Large intestine (tissue), 3 donors: Measurements from ENCODE around the gene PHKA2. TPM values are rescaled to one million over a fixed set of nuclear protein-coding genes. Genes with fewer than 3 reads are reported as not detected.

Experiments
- DNase-seq, 2 donors: peaks; one replicate each; pipeline versions ENCODE4 v3.0.0 to v3.0.0-alpha.2; 2013
- H3K27ac ChIP-seq: one replicate; pipeline ENCODE4 v1.5.1; 2013; ENCODE audit warnings: low read length
- H3K27me3 ChIP-seq: 2 replicates; pipeline ENCODE4 v1.6.1; 2013; ENCODE audit warnings: low read length; ENCODE audit not compliant: control insufficient read depth, insufficient read depth
- H3K36me3 ChIP-seq: 2 replicates; pipeline ENCODE4 v1.6.1; 2013; ENCODE audit warnings: low read length; ENCODE audit not compliant: control insufficient read depth, insufficient read depth
- H3K4me1 ChIP-seq: one replicate; pipeline ENCODE4 v1.6.1; 2013; ENCODE audit warnings: low read length; ENCODE audit not compliant: control insufficient read depth, insufficient read depth
- H3K4me3 ChIP-seq: one replicate; pipeline ENCODE4 v1.5.1; 2013; ENCODE audit warnings: low read length
- H3K9me3 ChIP-seq: one replicate; pipeline ENCODE4 v1.6.1; 2013; ENCODE audit warnings: mild to moderate bottlenecking, low read depth, low read length, moderate library complexity; ENCODE audit not compliant: control insufficient read depth
- WGBS: methylation state at CpG from one replicate; pipeline ENCODE4 v1.1.5; 2013; ENCODE audit warnings: low lambda C conversion rate; ENCODE audit not compliant: insufficient coverage; 5-methylcytosine and 5-hydroxymethylcytosine counted together
- polyA plus RNA-seq: library from polyadenylated mRNA; unstranded; fragments of 120-200 nt; gene quantifications from one replicate; pipeline ENCODE4 v1.2.1, GENCODE V29; 2013

Gene PHKA2
- polyA plus RNA-seq, 1 donor = 65.0 TPM

DNA sequence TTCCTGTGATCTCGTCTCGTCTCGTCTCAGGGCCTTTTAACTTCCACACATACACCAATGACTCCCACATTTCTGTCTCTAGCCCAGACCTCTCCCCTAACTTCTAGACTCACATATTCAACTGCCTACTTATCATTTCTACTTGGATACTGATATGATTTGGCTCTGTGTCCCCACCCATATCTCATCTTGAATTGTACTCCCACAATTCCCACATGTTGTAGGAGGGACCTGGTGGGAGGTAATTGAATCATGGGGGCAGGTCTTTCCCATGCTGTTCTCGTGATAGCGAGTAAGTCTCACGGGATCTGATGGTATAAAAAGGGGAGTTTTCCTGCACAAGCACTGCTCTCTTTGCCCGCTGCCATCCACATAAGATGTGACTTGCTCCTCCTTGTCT, 8.9 kb downstream of the PHKA2 start:
- WGBS = no CpG with 5 or more reads among the region's 7 CpGs

DNA sequence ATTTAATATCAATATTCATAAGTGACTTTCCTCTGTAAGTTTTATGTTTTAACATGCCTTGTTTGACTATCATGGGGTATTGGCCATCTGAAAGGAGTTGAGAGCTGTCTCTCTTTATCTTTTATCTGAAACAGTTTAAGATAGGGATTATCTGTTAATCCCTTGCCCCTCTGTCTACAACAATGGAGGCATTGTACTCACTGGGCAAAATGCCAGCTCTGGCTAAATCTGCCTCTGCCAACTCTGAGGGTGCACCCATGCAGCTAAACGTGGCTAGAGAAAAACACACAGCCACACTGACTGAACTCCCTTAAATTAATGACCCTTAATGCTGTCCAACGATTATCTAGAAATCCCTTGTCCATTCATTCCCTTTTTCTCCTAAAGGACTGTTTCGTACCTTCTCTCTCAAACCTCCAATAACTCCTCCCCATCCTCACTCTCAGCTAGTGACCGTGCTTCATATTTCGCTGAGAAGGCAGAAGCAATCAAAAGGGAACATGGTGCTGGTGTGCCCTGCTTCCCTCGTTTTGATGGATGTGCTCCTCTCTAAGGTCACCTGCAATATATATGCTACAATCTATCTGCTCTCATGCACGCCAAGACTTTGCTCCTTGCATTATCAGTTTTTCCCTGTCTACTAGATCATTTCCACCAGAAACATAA, 10.3 kb downstream of the PHKA2 start:
- Histone ChIP-seq H3K27ac (no peak overlapping the region), H3K4me1 (no peaks in the 10 kb centered on the region), H3K9me3 (no peaks in the 10 kb centered on the region), H3K36me3 (no peaks in the 10 kb centered on the region), H3K4me3 (no peak overlapping the region), H3K27me3 (no peaks in the 10 kb centered on the region)
- DNase-seq = peak in 1 of 2 donors; percentile 14
- no CpG with 5 or more reads among the region's 7 CpGs for WGBS

More for the DNA sequence above, 8.9 kb downstream of the PHKA2 start:
- H3K36me3 ChIP-seq = no peaks in the 10 kb centered on the region
- H3K9me3 ChIP-seq = no peaks in the 10 kb centered on the region
- H3K27ac ChIP-seq = no peak overlapping the region
- no peak overlapping the region for H3K4me3 ChIP-seq
- DNase-seq = no peak
- H3K27me3 ChIP-seq = no peaks in the 10 kb centered on the region
- no peaks in the 10 kb centered on the region for H3K4me1 ChIP-seq

DNA sequence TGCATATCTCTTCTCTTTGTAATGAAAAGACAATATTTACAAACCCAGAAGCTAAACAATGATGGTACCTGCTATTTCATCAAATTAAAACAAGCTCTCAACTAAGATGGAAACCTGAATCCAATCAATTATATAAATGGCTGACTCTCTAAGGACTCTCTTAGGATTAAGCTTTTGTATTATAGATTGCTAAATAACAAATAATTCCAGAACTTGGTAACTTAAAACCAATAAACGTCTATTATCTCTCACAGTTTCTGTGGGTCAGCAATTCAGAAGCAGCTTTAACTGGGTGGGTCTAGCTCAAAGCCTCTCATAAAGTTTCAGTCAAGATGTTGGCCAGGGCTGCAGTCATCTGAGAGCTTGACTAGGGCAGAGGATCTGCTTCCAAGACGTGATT, 12.4 kb downstream of the PHKA2 start:
- WGBS = no CpG with 5 or more reads among the region's 2 CpGs
- Histone ChIP-seq H3K4me1 (no peaks in the 10 kb centered on the region), H3K36me3 (no peaks in the 10 kb centered on the region), H3K9me3 (no peaks in the 10 kb centered on the region), H3K27me3 (no peaks in the 10 kb centered on the region), H3K27ac (peak overlapping the region; percentile 68), H3K4me3 (no peak overlapping the region)
- DNase-seq = peak in 1 of 2 donors; percentile 28

DNA sequence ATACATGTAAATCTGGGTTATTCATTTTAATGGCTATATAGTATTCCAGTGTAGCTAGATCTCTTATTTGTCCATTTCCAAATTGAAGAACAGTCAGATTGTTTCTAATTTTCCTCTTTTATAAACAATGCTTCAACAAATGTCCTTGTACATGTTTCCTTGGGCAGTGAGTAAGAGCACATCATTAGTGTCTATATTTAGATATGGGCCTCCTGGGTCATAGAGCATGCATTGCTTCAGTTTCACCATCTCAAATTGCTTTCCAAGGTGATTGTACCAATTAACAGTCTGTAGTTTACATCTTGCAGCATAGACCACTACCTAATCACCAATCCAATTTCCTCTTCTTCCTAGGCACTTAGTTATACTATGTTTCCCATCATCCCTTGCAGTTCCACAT, 13.4 kb downstream of the PHKA2 start:
- Histone ChIP-seq H3K4me1 (no peaks in the 10 kb centered on the region), H3K4me3 (no peak overlapping the region), H3K27me3 (no peaks in the 10 kb centered on the region), H3K36me3 (no peaks in the 10 kb centered on the region), H3K27ac (peak overlapping the region; percentile 42), H3K9me3 (no peaks in the 10 kb centered on the region)
- no peak for DNase-seq

DNA sequence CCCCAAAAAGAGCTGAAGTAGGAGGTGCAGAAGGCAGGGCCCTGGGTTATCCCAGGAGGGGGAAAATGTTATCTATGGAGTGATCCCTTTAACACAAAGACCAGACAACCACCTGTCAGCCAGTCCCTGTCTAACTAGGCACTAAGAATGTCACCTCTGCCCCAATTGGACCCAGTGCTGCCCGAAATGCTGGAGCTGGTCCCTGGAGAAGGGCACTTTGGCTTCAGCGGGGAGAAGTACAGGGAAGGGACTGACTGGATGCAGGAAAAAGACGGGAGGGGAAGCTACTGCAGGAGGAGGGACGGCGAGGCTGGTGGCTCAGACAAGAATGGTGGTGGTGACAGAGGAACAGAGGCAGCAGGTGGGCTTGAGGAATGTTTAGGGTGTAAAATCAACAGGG, 17.3 kb downstream of the PHKA2 start:
- H3K27ac ChIP-seq = no peak overlapping the region
- no peak overlapping the region for H3K4me3 ChIP-seq
- H3K36me3 ChIP-seq = no peaks in the 10 kb centered on the region
- no peaks in the 10 kb centered on the region for H3K9me3 ChIP-seq
- H3K4me1 ChIP-seq = no peaks in the 10 kb centered on the region
- no peak for DNase-seq
- 83% methylated on average over 3 of the region's 5 CpGs for WGBS
- no peaks in the 10 kb centered on the region for H3K27me3 ChIP-seq

DNA sequence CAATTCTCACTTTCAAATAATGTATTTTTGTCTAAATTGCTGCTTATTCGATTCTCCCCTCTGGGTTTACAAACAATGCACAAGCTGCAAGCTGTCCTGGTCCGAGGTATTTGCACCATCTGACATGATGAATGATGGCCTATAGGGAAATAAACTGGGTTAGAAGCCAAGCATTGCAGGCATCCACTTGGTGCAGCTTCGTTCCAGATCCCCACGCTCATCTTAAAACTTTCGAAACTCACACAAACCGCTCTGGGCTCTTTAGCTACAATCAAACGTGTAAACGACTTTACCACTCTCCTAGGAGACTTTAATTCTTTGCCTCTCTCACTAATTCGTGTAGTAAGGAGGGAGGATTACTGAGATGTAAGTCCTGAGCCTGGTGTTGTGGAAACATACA, 19.0 kb downstream of the PHKA2 start:
- no peaks in the 10 kb centered on the region for H3K4me1 ChIP-seq
- 80% methylated on average over 1 of the region's 9 CpGs for WGBS

DNA sequence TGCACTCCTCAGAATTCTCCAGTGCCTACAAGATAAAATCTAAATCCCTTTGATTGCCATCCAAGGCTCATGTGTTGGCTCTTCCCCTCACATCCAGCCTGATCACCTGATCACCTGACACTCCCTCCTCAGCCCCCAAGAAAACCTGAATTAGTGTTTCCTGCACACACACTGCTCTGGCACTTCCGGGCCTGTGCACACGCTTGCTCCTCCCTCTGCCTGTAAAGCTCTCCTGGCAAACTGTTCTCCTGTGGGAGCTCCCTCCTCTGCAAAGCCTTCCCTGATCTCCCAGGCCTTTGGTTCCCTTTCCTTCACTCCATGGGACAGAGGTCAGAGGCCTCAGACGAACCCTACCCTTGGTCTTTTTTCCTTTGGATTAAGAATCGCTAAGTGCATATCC, 19.9 kb downstream of the PHKA2 start:
- Histone ChIP-seq H3K27me3 (no peaks in the 10 kb centered on the region), H3K4me1 (no peaks in the 10 kb centered on the region), H3K4me3 (no peak overlapping the region), H3K27ac (peak overlapping the region; percentile 63), H3K9me3 (no peaks in the 10 kb centered on the region), H3K36me3 (no peaks in the 10 kb centered on the region)
- DNase-seq = peak in 1 of 2 donors; percentile 18
- no CpG with 5 or more reads among the region's 4 CpGs for WGBS

More for the DNA sequence above, 19.0 kb downstream of the PHKA2 start:
- DNase-seq = no peak
- Histone ChIP-seq H3K4me3 (no peak overlapping the region), H3K27ac (no peak overlapping the region), H3K36me3 (no peaks in the 10 kb centered on the region), H3K27me3 (no peaks in the 10 kb centered on the region), H3K9me3 (no peaks in the 10 kb centered on the region)

DNA sequence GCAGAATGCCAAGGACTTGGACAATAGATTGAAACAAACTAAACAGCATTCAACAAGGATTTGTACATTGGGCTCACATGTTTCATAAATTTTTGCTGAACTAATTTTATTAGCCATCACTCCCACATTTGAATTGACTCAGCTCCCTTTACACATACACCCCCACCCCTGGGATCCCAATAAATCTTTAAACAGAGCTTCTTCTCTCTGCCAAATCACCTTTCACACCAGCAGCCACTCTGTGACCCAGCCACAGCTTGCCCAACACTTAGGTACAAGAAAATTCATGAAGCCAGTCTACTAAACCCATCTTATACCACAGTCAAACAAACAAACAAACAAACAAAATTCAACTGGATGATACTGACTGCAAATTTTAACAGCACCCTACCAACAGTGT, 21.6 kb downstream of the PHKA2 start:
- no peak for DNase-seq
- Histone ChIP-seq H3K9me3 (no peaks in the 10 kb centered on the region), H3K27ac (no peak overlapping the region)

DNA sequence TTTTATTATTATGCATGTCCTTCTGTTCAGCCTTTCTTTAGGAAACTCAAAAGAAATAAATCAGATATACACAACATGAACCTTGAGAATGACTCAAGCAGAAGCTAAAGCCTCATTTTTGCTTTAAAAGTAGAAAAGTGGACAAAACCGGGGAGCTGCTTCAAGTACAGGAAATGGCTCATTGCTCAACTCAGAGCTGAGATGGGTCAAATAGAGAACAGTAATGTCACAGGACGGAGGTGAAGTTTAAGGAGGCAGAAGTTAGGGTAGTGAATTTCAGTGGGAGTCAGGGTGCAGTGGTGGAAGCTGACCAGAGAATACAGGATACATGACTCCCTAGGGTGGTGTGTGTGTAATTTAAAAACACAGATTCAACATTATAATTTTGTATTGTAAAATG, 22.2 kb downstream of the PHKA2 start:
- 60% methylated on average over 1 of the region's 2 CpGs for WGBS
- H3K4me3 ChIP-seq = no peak overlapping the region
- H3K4me1 ChIP-seq = no peaks in the 10 kb centered on the region
- no peak overlapping the region for H3K27ac ChIP-seq
- no peaks in the 10 kb centered on the region for H3K36me3 ChIP-seq
- no peak for DNase-seq
- no peaks in the 10 kb centered on the region for H3K9me3 ChIP-seq
- H3K27me3 ChIP-seq = no peaks in the 10 kb centered on the region

More for the DNA sequence above, 21.6 kb downstream of the PHKA2 start:
- Histone ChIP-seq H3K4me3 (no peak overlapping the region), H3K27me3 (no peaks in the 10 kb centered on the region), H3K36me3 (no peaks in the 10 kb centered on the region), H3K4me1 (no peaks in the 10 kb centered on the region)

DNA sequence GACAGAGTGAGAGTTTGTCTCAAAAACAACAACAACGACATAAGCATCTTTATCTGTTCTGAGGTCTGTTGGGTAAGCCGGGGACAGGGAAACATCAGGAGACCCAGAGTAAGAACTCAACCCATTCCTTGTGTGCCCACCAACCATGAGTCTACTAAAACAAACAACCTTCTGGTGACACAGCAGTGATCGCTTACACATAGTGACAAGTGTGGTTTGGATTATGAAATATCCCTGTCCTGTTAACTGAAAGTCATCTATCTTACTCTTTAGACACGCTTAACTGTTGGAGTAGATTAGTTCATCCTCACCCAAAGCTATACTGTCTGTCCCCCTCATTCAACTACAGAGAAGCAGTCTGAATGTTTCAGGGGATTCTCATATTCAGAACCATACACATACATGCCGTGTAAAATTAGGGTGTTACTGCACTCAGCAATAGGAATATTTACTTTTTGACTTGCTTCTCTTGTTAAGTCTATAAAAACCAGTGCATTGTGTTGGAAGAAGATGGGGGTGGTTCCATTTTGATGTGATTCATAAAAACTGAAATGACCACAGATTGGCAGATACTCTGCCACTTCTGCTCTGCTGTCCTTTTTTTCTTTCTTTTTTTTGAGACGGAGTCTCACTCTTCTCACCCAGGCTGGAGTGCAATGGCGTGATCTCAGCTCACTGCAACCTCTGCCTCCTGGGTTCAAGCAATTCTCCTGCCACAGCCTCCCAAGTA, 27.4 kb downstream of the PHKA2 start:
- DNase-seq = no peak
- H3K4me1 ChIP-seq = no peaks in the 10 kb centered on the region
- H3K4me3 ChIP-seq = no peak overlapping the region
- peaks cover 5% of the 10 kb centered on the region for H3K36me3 ChIP-seq
- no peaks in the 10 kb centered on the region for H3K27me3 ChIP-seq
- H3K9me3 ChIP-seq = no peaks in the 10 kb centered on the region
- no CpG with 5 or more reads among the region's 7 CpGs for WGBS
- H3K27ac ChIP-seq = no peak overlapping the region

DNA sequence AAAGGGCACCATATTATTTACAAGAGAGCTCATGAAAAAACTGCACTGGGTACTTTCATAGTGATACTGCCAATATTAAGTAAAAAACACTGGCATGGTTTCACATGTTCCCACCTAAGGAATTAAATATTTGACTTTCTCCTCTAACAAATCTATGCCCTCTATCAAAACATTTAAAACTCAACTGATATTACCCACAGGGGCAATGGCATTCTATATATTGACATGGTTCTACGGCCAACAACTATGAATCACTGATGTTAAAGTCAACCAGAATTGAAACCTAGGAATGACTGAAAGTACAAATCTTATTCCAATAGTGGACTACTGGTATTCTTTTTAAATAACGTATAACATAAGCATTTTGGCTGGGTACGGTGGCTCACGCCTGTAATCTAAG, 28.2 kb downstream of the PHKA2 start:
- Histone ChIP-seq H3K4me3 (no peak overlapping the region), H3K9me3 (no peaks in the 10 kb centered on the region), H3K36me3 (peaks cover 13% of the 10 kb centered on the region), H3K27me3 (no peaks in the 10 kb centered on the region), H3K27ac (no peak overlapping the region), H3K4me1 (no peaks in the 10 kb centered on the region)
- no CpG with 5 or more reads among the region's 4 CpGs for WGBS
- DNase-seq = no peak
